Astrocyte of the cerebellum (primary cell): Measurements from ENCODE around the gene RETSAT.

Experiments used
- DNase-seq: peaks from one replicate; pipeline ENCODE4 v3.0.0-alpha.2; 2011; ENCODE audit warnings: low read depth
- H3K4me3 ChIP-seq: 2 replicates; pipeline ENCODE4 v1.5.1; 2011; ENCODE audit warnings: mild to moderate bottlenecking, low read depth, low read length, moderate library complexity
- CTCF ChIP-seq: IDR thresholded peaks from 2 replicates; pipeline ENCODE4 v1.5.1; 2012; ENCODE audit warnings: low read length, low read depth, moderate library complexity, mild to moderate bottlenecking; ENCODE audit errors: missing control alignments
- in situ Hi-C: cut with HindIII; loops from 2 replicates; pipeline ENCODE4 v1.10.0; 2017; ENCODE audit warnings: low sequenced_read_pairs

The RETSAT gene

GRCh38 chr2:85308896-85309555 is 45.3 kb downstream of the RETSAT start:
- no peak for TF ChIP-seq CTCF
- in situ Hi-C loops = no loop called here
- no peak for DNase-seq
- H3K4me3 ChIP-seq = no peak overlapping the region

- DNase-seq = no peak
- in situ Hi-C loops = no loop called here
- TF ChIP-seq CTCF = no peak
- H3K4me3 ChIP-seq = no peak overlapping the region
Observed at GRCh38 chr2:85308201-85308600, 46.1 kb downstream of the RETSAT start.

- H3K4me3 ChIP-seq = no peak overlapping the region
- TF ChIP-seq CTCF = no peak
- DNase-seq = no peak
- in situ Hi-C loops = no loop called here
Observed at GRCh38 chr2:85307527-85307897, 46.8 kb downstream of the RETSAT start.

- in situ Hi-C loops = no loop called here
- TF ChIP-seq CTCF = no peak
- DNase-seq = no peak
- no peak overlapping the region for H3K4me3 ChIP-seq
Observed at GRCh38 chr2:85303780-85304531, 50.4 kb downstream of the RETSAT start.

- in situ Hi-C loops = no loop called here
- H3K4me3 ChIP-seq = no peak overlapping the region
- no peak for TF ChIP-seq CTCF
- DNase-seq = no peak
Observed at GRCh38 chr2:85302121-85302520, 52.2 kb downstream of the RETSAT start.
